A673 (cell line): ENCODE results near the gene CHEK1. TPM values are rescaled to one million over a fixed set of nuclear protein-coding genes. Genes with fewer than 3 reads are reported as not detected.

Experiments
- BruUV-seq: library from RNA; stranded (reverse); fragments of 400-500 nt; replicated peaks from 2 replicates; lab custom pipeline; 2021; lab: Mats Ljungman, UMichigan
- CTCF ChIA-PET: fragments of 300-600 bp; sonication (Branson Sonifier 250); formaldehyde crosslinking; loops from one replicate; lab custom pipeline; 2022; ENCODE audit warnings: antibody characterized with exemption; lab: Charles Lee
- POLR2A ChIA-PET: fragments of 300-600 bp; sonication (Branson Sonifier 250); formaldehyde crosslinking; loops from one replicate; lab custom pipeline; 2022; ENCODE audit warnings: antibody characterized with exemption; ENCODE audit not compliant: low non-redundant PET; lab: Charles Lee
- DNase-seq: peaks from one replicate; pipeline ENCODE4 v3.0.0-alpha.2; 2015; ENCODE audit warnings: low spot score
- H3K27ac ChIP-seq: fragments of 200-600 bp; sonication (generic); 2 replicates; pipeline ENCODE4 v1.5.1; 2016; ENCODE audit warnings: mixed run types, low read depth, mild to moderate bottlenecking, mixed read lengths, antibody characterized with exemption, low read length; ENCODE audit not compliant: poor library complexity, severe bottlenecking
- H3K27me3 ChIP-seq: fragments of 200-600 bp; sonication (generic); replicated peaks from 2 replicates; pipeline ENCODE4 v1.6.1; 2017; ENCODE audit warnings: mixed run types, low read depth, mild to moderate bottlenecking, mixed read lengths, antibody characterized with exemption, low read length; ENCODE audit not compliant: insufficient read depth, poor library complexity
- H3K36me3 ChIP-seq: fragments of 200-600 bp; sonication (generic); 2 replicates; pipeline ENCODE4 v1.6.1; 2016; ENCODE audit warnings: mixed run types, mild to moderate bottlenecking, mixed read lengths, antibody characterized with exemption, low read length; ENCODE audit not compliant: insufficient read depth, poor library complexity, severe bottlenecking
- H3K4me1 ChIP-seq: fragments of 200-600 bp; sonication (generic); 2 replicates; pipeline ENCODE4 v1.6.1; 2017; ENCODE audit warnings: mixed run types, mild to moderate bottlenecking, mixed read lengths, antibody characterized with exemption, low read length; ENCODE audit not compliant: insufficient read depth, poor library complexity, severe bottlenecking
- H3K4me3 ChIP-seq: fragments of 200-600 bp; sonication (generic); 2 replicates; pipeline ENCODE4 v1.5.1; 2016; ENCODE audit warnings: low read depth, mixed run types, mild to moderate bottlenecking, mixed read lengths, low read length; ENCODE audit not compliant: poor library complexity, severe bottlenecking
- H3K9me3 ChIP-seq: fragments of 200-600 bp; sonication (generic); 2 replicates; pipeline ENCODE4 v1.6.1; 2016; ENCODE audit warnings: mixed run types, low read depth, mild to moderate bottlenecking, mixed read lengths, antibody characterized with exemption, low read length; ENCODE audit not compliant: poor library complexity, severe bottlenecking
- EZH2 ChIP-seq: fragments of 200-600 bp; sonication (generic); IDR thresholded peaks from 2 replicates; pipeline ENCODE4 v1.6.1; 2017; ENCODE audit warnings: borderline replicate concordance, low read depth, mild to moderate bottlenecking, mixed read lengths, antibody characterized with exemption, low read length; ENCODE audit not compliant: poor library complexity, severe bottlenecking
- intact Hi-C: fragments of 100-400 bp; cut with micrococcal nuclease; formaldehyde crosslinking; loops from one replicate; pipeline ENCODE4 v1.10.0; 2022; ENCODE audit not compliant: unreplicated experiment
- total RNA-seq: library from RNA; stranded (reverse); gene quantifications from 2 replicates; pipeline ENCODE4 v1.2.3, GENCODE V29; 2021
- TF ChIP-seq, protein P1 (sequence below): fragments of 300-800, 200-600 bp; sonication (generic); conservative IDR thresholded peaks from 2 replicates; pipeline ENCODE4 v1.5.1; 2017; ENCODE audit warnings: low read depth, mild to moderate bottlenecking, antibody characterized with exemption, low read length, moderate library complexity, mixed read lengths

The CHEK1 gene
- total RNA-seq, 1 experiment from 2014 or later = 135 TPM

DNA sequence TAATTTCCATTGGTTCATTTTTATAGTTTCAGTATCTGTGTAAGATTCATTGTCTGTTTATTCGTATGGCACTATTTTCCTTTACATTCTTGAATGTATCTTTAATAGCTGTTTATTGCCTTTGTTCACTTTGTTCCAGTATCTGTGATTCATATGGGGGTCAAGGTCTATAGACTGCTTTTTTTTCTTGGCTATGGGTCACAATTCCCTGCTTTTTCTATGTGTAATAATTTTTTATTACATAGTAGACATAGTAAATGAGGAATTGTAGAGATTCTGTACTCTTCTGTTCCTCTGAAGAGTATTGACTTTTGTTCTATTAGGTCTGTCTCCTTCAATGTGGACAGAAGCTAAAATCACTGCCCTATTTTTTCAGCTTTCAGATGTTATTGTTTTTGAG is 45.2 kb downstream of the CHEK1 start:
- Histone ChIP-seq H3K27ac (no peak overlapping the region), H3K4me1 (no peaks in the 10 kb centered on the region), H3K9me3 (peaks cover 4% of the 10 kb centered on the region), H3K36me3 (peaks cover 38% of the 10 kb centered on the region), H3K4me3 (no peak overlapping the region), H3K27me3 (no peaks in the 10 kb centered on the region)
- BruUV-seq = no TSS peak
- DNase-seq = no peak
- POLR2A ChIA-PET = no interaction called here
- TF ChIP-seq EZH2 = no peak
- TF ChIP-seq, protein P1, sequence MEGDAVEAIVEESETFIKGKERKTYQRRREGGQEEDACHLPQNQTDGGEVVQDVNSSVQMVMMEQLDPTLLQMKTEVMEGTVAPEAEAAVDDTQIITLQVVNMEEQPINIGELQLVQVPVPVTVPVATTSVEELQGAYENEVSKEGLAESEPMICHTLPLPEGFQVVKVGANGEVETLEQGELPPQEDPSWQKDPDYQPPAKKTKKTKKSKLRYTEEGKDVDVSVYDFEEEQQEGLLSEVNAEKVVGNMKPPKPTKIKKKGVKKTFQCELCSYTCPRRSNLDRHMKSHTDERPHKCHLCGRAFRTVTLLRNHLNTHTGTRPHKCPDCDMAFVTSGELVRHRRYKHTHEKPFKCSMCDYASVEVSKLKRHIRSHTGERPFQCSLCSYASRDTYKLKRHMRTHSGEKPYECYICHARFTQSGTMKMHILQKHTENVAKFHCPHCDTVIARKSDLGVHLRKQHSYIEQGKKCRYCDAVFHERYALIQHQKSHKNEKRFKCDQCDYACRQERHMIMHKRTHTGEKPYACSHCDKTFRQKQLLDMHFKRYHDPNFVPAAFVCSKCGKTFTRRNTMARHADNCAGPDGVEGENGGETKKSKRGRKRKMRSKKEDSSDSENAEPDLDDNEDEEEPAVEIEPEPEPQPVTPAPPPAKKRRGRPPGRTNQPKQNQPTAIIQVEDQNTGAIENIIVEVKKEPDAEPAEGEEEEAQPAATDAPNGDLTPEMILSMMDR = no peak
- intact Hi-C loops = no loop called here
- CTCF ChIA-PET = no interaction called here

DNA sequence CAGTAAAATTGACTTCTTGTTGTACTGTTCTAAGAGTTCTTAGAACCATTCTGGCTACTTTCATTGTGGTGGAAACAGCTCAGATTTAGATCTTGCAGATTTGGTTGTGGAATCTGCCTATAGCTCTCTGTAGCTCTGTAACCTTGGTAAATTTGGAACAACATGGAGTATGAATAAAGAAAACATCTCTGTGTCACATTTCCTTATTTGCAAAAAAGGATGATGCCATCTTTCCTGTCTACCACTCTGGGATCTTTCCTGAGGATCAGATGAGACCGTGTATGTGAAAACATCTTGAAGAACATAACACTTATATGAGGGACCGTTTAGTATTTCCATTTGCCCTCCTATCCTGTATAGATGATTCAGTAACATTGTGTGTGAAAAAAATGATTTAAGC is 46.6 kb downstream of the CHEK1 start:
- Histone ChIP-seq H3K27me3 (no peaks in the 10 kb centered on the region), H3K27ac (no peak overlapping the region), H3K36me3 (peaks cover 36% of the 10 kb centered on the region), H3K4me1 (no peaks in the 10 kb centered on the region), H3K4me3 (no peak overlapping the region), H3K9me3 (no peaks in the 10 kb centered on the region)
- no TSS peak for BruUV-seq
- DNase-seq = no peak
- intact Hi-C loops = no loop called here
- ChIA-PET CTCF (no interaction called here), POLR2A (no interaction called here)
- TF ChIP-seq EZH2 = no peak
- TF ChIP-seq, protein P1 = no peak

DNA sequence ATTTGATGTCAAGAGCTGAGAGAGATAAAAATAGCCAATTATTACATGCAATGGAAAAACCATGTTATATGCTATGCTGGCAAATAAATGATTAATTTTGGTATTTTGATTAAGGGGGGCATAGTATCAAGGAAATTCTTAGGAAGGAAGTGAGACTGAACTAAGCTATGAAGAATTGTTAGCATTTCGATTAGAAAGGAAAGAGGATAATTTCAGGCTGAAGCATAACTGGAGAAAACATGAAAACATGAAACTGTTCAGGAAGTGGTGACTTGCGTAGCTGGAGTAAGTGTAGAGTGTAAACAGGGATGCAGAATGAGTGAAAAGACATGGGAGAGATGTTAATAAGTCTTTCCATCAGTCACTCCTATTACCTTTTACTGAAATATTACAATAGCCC is 49.2 kb downstream of the CHEK1 start:
- no peak overlapping the region for H3K27ac ChIP-seq
- CTCF ChIA-PET = no interaction called here
- intact Hi-C loops = no loop called here
- H3K4me1 ChIP-seq = no peaks in the 10 kb centered on the region
- peaks cover 38% of the 10 kb centered on the region for H3K36me3 ChIP-seq
- H3K4me3 ChIP-seq = no peak overlapping the region
- no peak for DNase-seq
- H3K27me3 ChIP-seq = no peaks in the 10 kb centered on the region
- TF ChIP-seq EZH2 = no peak
- TF ChIP-seq, protein P1 = no peak
- no TSS peak for BruUV-seq
- POLR2A ChIA-PET = no interaction called here
- no peaks in the 10 kb centered on the region for H3K9me3 ChIP-seq
